RWPE2 (cell line): ENCODE data around the gene CNPPD1.
A peak's percentile ranks its signal among the peaks of the same experiment; 100 is the strongest.

Source experiments
- ATAC-seq: fragments of 200-7000 bp; cut with Tn5 transposase; 3 replicates; pipeline ENCODE4 v1.9.1; 2021; ENCODE audit warnings: low read depth
- DNase-seq: peaks from one replicate; pipeline ENCODE4 v3.0.0-alpha.2; 2020; ENCODE audit warnings: low spot score
- H3K27ac ChIP-seq: fragments of 450-650 bp; 2 replicates; pipeline ENCODE4 v1.5.1; 2017; ENCODE audit warnings: mild to moderate bottlenecking; ENCODE audit not compliant: poor library complexity, severe bottlenecking
- H3K27me3 ChIP-seq: fragments of 250-450 bp; sonication (Bioruptor Pico); 2 replicates; pipeline ENCODE4 v1.5.1; 2021; ENCODE audit warnings: mild to moderate bottlenecking, moderate library complexity; ENCODE audit not compliant: insufficient read depth, poor library complexity, severe bottlenecking
- H3K36me3 ChIP-seq: fragments of 250-450 bp; sonication (Bioruptor Pico); 2 replicates; pipeline ENCODE4 v1.5.1; 2020; ENCODE audit warnings: low read depth, mild to moderate bottlenecking, moderate library complexity
- H3K4me1 ChIP-seq: fragments of 250-450 bp; sonication (Bioruptor Pico); 2 replicates; pipeline ENCODE4 v1.5.1; 2021; ENCODE audit warnings: mild to moderate bottlenecking, moderate library complexity; ENCODE audit not compliant: insufficient read depth, poor library complexity, severe bottlenecking
- H3K4me3 ChIP-seq: fragments of 250-450 bp; sonication (Bioruptor Pico); 2 replicates; pipeline ENCODE4 v1.5.1; 2021; ENCODE audit warnings: mild to moderate bottlenecking, moderate library complexity; ENCODE audit not compliant: severe bottlenecking
- H3K9me3 ChIP-seq: fragments of 250-450 bp; sonication (Bioruptor Pico); 2 replicates; pipeline ENCODE4 v1.5.1; 2021; ENCODE audit warnings: mild to moderate bottlenecking, moderate library complexity; ENCODE audit not compliant: severe bottlenecking
- TF ChIP-seq, protein P1 (sequence below): fragments of 450-650 bp; IDR thresholded peaks from one replicate; pipeline ENCODE4 v1.5.1; 2017; ENCODE audit warnings: mild to moderate bottlenecking, moderate library complexity; ENCODE audit not compliant: poor library complexity, severe bottlenecking

CNPPD1 gene

DNA sequence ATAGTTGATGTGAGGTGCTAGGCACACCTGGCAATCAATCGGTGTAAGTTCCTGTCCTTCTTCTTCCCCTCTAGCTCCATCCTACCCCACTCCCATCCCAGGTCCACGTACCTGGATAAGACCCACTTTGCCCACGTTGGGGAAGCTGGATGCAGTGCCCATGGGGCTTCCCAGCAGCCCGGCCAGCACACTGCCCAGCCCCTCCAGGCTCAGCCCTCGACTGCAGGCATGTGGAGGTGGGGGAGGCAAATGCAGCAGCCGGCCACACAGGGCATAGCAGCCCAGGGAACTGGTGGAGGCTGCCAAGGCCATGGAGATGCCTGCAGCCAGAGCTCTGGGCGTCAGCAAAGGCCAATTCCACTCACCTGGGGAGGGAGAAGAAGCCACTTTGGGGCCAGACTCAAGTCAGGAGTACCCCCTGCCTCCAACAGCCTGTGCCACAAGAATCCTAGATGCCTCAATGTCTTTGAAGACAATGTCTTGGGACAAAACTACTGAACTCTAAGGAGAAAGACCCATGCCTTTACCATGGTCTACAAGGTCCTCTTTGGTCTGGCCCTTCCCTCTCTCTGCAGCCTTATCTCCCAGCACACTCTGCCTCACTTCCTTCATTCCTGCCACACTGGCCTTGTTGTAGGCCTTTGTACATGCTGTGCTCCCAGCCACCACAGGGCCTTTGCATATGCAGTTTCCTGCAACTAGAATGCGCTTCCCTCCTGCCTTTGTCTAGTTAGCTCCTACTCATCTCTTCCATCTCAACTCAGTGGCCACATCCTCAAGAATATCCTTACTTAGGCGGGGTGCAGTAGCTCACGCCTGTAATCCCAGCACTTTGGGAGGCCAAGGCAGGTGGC is 11.4 kb downstream of the CNPPD1 start:
- TF ChIP-seq, protein P1, sequence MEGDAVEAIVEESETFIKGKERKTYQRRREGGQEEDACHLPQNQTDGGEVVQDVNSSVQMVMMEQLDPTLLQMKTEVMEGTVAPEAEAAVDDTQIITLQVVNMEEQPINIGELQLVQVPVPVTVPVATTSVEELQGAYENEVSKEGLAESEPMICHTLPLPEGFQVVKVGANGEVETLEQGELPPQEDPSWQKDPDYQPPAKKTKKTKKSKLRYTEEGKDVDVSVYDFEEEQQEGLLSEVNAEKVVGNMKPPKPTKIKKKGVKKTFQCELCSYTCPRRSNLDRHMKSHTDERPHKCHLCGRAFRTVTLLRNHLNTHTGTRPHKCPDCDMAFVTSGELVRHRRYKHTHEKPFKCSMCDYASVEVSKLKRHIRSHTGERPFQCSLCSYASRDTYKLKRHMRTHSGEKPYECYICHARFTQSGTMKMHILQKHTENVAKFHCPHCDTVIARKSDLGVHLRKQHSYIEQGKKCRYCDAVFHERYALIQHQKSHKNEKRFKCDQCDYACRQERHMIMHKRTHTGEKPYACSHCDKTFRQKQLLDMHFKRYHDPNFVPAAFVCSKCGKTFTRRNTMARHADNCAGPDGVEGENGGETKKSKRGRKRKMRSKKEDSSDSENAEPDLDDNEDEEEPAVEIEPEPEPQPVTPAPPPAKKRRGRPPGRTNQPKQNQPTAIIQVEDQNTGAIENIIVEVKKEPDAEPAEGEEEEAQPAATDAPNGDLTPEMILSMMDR = no peak
- no peaks in the 10 kb centered on the region for H3K27me3 ChIP-seq
- no peak for DNase-seq

GRCh38 chr2:219163156-219163555 is 13.6 kb downstream of the CNPPD1 start:
- no peak overlapping the region for H3K27ac ChIP-seq
- H3K9me3 ChIP-seq = no peaks in the 10 kb centered on the region
- H3K36me3 ChIP-seq = no peaks in the 10 kb centered on the region
- no peaks in the 10 kb centered on the region for H3K27me3 ChIP-seq
- H3K4me1 ChIP-seq = no peaks in the 10 kb centered on the region
- TF ChIP-seq, protein P1 = no peak
- DNase-seq = no peak
- ATAC-seq = no peak
- H3K4me3 ChIP-seq = no peak overlapping the region

More for the DNA sequence above, 11.4 kb downstream of the CNPPD1 start:
- H3K9me3 ChIP-seq = no peaks in the 10 kb centered on the region
- H3K27ac ChIP-seq = no peak overlapping the region
- H3K36me3 ChIP-seq = no peaks in the 10 kb centered on the region
- no peak overlapping the region for H3K4me3 ChIP-seq
- no peak for ATAC-seq
- H3K4me1 ChIP-seq = no peaks in the 10 kb centered on the region

DNA sequence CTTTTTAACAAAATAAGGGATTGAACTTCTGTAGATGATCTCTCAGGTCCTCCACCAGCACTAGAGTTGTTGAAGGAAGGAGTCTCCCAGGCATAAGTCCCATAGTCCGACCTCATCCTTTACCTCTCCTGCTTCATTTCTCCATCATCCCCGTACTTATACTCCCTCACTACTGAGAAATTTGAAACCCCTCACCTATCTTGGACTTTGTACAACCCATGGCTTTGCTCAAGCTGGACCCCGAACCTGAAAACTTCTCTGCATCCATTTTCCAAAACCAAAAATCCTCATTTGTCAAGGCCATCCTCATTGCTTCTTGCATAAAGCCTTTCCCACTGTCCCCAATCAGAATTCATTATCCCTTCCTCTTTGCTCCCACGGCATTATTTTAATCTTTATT is 15.6 kb downstream of the CNPPD1 start:
- Histone ChIP-seq H3K27ac (peak overlapping the region; percentile 62), H3K4me1 (no peaks in the 10 kb centered on the region), H3K9me3 (no peaks in the 10 kb centered on the region), H3K36me3 (peaks cover 4% of the 10 kb centered on the region; the same call in 1 of the 2 replicates), H3K27me3 (no peaks in the 10 kb centered on the region), H3K4me3 (peak overlapping the region; percentile 57)
- TF ChIP-seq, protein P1 = no peak
- DNase-seq (no peak), ATAC-seq (no peak)

DNA sequence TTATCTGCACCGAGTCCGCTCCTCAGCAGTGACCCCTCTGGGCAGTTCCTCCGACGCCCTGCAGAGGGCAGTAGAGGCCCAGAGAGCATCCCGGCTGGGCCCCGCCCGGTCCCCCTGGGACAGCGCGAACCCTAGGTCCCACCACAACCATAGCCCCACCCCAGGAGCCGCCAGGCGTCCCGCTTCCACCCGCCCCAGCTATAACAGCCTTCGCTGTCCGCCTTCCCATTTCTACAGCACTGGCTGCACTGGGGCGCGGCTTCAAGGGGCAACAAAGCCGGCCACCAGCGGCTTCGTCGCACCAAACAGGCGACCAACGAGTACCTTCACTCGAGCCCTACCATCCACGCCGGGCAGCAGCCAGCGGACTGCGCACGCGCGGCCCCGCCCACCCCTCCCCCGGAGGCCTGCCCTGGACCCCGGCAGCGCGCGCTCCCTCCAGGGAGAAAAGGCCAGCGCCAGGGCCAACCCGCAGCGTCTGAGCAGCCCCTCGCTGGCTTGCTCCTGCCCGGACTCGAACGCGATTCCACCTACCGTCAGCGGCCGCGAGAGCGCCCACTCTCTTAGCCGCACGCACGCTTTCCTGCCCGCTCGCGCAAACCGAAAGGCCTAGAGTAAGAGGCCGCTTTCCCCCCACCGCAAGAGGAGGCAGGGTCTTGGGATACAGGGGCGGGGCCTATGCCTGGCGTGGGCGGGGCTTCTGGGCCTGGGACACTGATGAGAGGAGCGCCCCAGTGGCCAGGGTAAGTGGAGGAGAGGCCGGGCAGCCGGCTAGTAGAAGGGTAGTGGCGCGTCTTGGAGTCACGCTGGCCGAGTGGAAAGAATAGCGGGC is 16.3 kb downstream of the CNPPD1 start, which contains the start of gene NHEJ1:
TSS of gene NHEJ1 (minus strand) at position 630 of the 832 bp plus-strand sequence. CDS start 2,453 bp downstream, outside the sequence.
- H3K27ac ChIP-seq = peak within 1 kb of the TSS; percentile 62
- peak; percentile 91 for DNase-seq

More for the DNA sequence above, 16.3 kb downstream of the CNPPD1 start, which contains the start of gene NHEJ1:
- Histone ChIP-seq H3K9me3 (no peaks in the 10 kb centered on the region), H3K36me3 (peaks cover 5% of the 10 kb centered on the region), H3K27me3 (no peaks in the 10 kb centered on the region), H3K4me1 (no peaks in the 10 kb centered on the region), H3K4me3 (peak within 1 kb of the TSS; percentile 57)
- TF ChIP-seq, protein P1 = peak; percentile 97
- peak; percentile 92 for ATAC-seq
